A375 (cell line): ENCODE measurements around the gene ZNF778. TPM values are rescaled to one million over a fixed set of nuclear protein-coding genes. Genes with fewer than 3 reads are reported as not detected.

ENCODE experiments used
- total RNA-seq: library from RNA; depleted of rRNA; stranded (reverse); fragments of >200 nt; shearing (Covaris generic); gene quantifications from 2 replicates; pipeline ENCODE4 v1.2.3, GENCODE V29; 2014; rRNA removed

ZNF778 gene
- total RNA-seq = 29.6 and 37.0 TPM in 2 replicates

DNA sequence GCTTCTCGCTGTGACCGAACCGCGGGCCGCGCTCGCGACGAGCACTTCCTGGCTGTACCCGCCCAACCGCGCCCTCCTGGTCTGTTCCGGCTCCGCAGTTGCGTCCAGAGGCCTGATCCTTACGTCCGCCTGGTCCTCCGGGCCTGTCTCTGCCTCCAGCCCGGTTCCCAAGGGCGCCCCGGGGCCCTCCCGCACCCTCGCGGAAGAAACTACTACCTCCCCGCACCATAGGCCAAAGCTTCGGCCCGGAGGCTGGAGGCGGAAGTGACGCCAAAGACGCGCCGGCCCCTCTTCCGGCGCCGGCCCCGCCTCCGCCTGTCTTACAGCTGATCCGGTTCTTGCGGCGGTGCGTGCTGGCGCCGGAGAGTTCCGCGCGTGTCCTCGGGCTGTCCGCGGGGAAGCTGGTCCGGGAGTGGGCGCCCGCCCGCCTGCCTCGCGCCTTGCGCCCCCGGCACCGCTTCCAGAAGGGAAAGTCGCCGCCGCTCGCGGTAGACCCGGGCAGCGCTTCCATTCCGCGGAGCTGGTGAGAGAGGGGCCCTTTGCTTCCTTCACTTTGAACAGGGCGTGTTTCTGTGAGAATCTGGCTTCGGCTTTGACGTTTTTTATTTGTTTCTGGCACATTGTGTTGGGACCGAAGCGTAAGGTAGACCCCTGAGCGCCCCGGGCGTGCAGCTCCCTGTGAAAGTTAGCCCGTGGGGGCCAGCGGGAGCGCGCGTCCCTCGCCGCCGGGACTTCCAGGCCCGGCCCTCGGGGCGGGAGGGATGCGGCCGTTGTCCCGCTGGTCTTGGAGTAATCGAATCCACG, at the start of gene ZNF778:
TSS of gene ZNF778 (plus strand) at position 316 of the 804 bp plus-strand sequence. CDS start 3,425 bp downstream, outside the sequence.

DNA sequence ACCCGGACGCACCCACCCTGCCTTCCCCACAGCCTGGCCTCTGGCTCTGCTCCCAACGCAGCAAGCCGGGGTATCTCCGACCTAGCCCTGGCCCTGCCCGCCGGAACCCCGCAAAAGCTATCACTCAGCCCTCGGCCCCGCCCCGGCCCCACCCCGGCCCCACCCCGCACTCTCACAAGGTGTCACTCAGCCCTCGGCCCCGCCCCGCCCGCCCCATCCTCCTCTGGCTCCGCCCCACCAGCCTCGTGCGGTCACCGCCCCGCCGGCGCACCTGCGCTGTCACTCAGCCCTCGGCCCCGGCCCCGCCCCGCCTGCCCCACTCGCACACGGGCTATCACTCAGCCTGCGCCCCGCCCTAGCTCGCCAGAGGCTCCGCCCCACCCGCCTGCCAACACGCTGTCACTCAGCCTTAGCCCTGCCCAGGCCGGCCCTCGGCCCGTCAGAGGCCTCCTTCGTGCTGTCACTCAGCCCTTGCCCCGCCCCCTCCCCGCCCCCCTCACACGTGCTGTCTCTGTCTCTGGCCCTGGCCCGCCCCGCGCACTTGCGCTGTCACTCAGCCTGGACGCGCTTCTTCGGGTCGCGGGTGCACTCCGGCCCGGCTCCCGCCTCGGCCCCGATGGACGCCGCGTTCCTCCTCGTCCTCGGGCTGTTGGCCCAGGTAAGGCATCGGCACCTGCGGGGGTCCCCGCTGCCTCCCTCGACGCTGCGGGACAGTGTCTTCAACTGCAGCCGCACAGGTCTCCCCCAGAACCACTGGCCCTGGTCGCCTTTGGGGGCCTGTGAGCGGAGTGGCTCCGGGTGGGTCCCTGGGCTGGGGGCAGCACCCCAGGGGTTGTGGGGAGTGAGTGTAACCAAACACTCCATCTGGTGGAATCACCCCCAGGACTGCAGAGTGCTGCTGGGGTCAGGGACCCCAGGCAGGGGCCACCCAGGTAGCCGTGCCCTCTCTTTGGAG, 46.0 kb upstream of the ZNF778 start, which contains the start of gene CDH15:
TSS of gene CDH15 (plus strand) at position 533 of the 955 bp plus-strand sequence. CDS start at position 617, 84 bp downstream.

DNA sequence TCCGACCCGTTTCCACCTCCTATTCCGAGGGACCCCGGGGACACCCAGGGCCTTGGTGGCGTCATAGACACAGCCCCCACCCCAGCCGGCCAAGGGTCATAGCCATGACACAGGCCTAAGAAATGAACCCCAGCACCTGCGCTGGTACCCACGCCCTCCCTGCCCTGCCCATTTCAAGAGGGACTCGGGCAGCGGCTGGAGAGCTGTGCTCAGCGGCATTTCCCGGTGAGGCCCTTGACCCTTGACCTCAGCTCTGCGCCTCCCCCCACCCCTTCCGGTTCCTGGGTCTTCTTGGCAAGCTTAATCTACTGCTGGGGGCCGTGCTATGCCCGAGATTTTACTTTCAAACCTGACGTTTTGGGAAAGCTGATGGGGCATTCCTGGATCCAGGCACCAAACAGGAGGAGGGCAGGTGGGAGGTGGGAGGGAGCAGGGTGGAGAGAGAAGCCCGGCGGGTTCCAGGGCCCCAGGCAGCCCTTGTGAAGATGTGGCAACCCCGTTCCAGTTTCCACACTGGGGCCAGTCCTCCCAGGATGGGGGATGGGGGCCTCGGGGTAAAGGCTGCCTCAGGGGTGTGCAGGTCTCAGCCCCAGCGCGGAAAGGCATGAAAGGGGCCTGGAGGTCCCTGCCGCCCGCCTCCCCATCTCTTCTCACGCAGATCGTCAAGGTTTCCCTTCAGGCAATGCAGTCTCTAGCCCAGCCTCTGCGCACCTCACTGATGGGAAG, 17.2 kb upstream of the ZNF778 start, which contains the start of gene SLC22A31:
TSS of gene SLC22A31 (minus strand) at position 414 of the 726 bp plus-strand sequence. CDS start at position 378, 36 bp downstream.

Other genes with a start within 250 kb of the ZNF778 start
- gene CBFA2T3, start 240.5 kb upstream of the ZNF778 start, total RNA-seq = not detected in 2 replicates
- 35.7 and 43.8 TPM in 2 replicates for gene ACSF3, start 123.9 kb upstream of the ZNF778 start, total RNA-seq
- gene CDH15, start 46.0 kb upstream of the ZNF778 start, total RNA-seq = 0.08 TPM in 1 of 2 replicates, not detected in the other
- gene SLC22A31, start 17.2 kb upstream of the ZNF778 start, total RNA-seq = not detected in 2 replicates